ENCODE results near the gene LRRC7. TPM values are rescaled to one million over a fixed set of nuclear protein-coding genes. Genes with fewer than 3 reads are reported as not detected.

Gene LRRC7
- total and polyA plus RNA-seq, 7 donors = 0.33 to 1.2 (median 0.94) TPM; not detected in 2

DNA sequence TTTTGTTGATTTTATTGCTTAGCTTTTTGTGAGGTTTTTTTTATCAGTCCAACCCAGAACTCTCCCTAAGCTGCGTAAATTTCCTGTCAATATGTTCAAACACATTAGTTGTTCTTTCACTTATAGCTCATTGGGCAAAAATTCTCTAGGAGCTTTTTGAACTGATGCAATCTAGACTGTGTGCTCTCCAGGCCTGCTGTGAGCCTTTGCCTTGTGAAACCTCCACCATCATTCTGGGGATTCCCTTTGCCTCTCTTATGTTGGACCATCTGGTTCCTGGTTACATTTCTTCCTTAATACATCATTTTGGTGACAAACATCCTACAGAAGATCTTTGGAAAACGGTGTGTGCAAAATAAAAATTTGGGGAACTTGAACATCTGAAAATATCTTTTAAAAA, 247.2 kb downstream of the LRRC7 start:
- H3K9me3 ChIP-seq = no peaks in the 10 kb centered on the region
- intact Hi-C loops (cut with DNase I) = no loop called here
- 61 to 76% (median 71%) methylated on average over 2 of the region's 2 CpGs for WGBS, 3 donors
- DNase-seq = no peak
- no peaks in the 10 kb centered on the region for H3K27me3 ChIP-seq (ENCODE audit: insufficient read depth in 3 of 3, low read length in 2 of 3)
- H3K27ac ChIP-seq = no peak overlapping the region
- no peak for ATAC-seq
- no peaks in the 10 kb centered on the region for H3K36me3 ChIP-seq (ENCODE audit: insufficient read depth in 1 of 2, low read depth in 1 of 2)
- H3K4me1 ChIP-seq = no peaks in the 10 kb centered on the region
- H3K4me3 ChIP-seq = no peak overlapping the region
- TF ChIP-seq, protein P1, sequence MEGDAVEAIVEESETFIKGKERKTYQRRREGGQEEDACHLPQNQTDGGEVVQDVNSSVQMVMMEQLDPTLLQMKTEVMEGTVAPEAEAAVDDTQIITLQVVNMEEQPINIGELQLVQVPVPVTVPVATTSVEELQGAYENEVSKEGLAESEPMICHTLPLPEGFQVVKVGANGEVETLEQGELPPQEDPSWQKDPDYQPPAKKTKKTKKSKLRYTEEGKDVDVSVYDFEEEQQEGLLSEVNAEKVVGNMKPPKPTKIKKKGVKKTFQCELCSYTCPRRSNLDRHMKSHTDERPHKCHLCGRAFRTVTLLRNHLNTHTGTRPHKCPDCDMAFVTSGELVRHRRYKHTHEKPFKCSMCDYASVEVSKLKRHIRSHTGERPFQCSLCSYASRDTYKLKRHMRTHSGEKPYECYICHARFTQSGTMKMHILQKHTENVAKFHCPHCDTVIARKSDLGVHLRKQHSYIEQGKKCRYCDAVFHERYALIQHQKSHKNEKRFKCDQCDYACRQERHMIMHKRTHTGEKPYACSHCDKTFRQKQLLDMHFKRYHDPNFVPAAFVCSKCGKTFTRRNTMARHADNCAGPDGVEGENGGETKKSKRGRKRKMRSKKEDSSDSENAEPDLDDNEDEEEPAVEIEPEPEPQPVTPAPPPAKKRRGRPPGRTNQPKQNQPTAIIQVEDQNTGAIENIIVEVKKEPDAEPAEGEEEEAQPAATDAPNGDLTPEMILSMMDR (IDR thresholded peaks at IDR 0.05) = no peak

DNA sequence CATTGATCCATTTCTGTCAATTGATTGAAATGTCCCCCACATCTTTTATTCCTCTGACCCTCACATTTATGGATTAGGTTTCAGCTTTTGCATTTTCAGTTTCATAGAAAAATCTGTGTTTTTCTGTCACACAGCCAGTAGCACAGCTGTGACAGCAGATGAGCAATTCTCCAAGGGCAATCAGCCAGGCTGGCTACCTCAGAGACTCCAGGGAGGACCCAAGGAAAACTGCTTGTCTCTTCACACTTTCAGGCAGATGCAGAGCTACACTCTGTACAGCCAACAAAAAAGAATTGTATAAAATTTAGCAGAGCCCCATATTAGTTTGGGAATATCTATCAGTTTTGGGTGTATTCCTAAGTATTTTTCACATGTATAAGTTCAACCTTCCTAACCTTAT, 257.2 kb downstream of the LRRC7 start:
- no peaks in the 10 kb centered on the region for H3K9me3 ChIP-seq
- intact Hi-C loops (cut with DNase I) = no loop called here
- TF ChIP-seq, protein P1 (IDR thresholded peaks at IDR 0.05) = no peak
- H3K4me1 ChIP-seq = no peaks in the 10 kb centered on the region
- H3K27ac ChIP-seq = no peak overlapping the region
- ATAC-seq = peak in 2 of 4 donors; percentile 37 to 50
- H3K27me3 ChIP-seq (ENCODE audit: insufficient read depth in 3 of 3, low read length in 2 of 3) = no peaks in the 10 kb centered on the region
- no peaks in the 10 kb centered on the region for H3K36me3 ChIP-seq (ENCODE audit: insufficient read depth in 1 of 2, low read depth in 1 of 2)
- H3K4me3 ChIP-seq = no peak overlapping the region
- peak; percentile 14 to 65 for DNase-seq

DNA sequence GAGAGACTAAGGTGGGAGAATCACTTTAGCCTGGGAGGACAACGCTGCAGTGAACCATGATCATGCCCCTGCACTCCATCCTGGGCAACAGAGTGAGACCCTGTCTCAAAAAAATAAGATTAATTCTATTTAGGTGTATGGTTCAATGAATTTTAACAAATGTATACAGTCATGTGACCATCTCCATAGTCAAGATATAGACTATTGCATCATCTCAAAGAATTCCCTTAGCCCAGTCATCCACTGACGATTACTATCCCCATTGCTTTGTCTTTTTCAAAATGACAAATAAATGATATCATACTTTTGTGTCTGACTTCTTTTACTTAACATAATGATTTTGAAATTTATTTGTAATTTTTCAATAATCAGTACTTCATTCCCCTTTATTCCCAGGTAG, 260.0 kb downstream of the LRRC7 start:
- Histone ChIP-seq H3K27me3 (ENCODE audit: insufficient read depth in 3 of 3, low read length in 2 of 3) (no peaks in the 10 kb centered on the region), H3K36me3 (ENCODE audit: insufficient read depth in 1 of 2, low read depth in 1 of 2) (no peaks in the 10 kb centered on the region), H3K27ac (no peak overlapping the region), H3K9me3 (no peaks in the 10 kb centered on the region), H3K4me3 (no peak overlapping the region), H3K4me1 (no peaks in the 10 kb centered on the region)
- ATAC-seq (no peak), DNase-seq (no peak)
- intact Hi-C loops (cut with DNase I) = no loop called here
- 88 to 95% (median 90%) methylated on average over 2 of the region's 2 CpGs for WGBS, 3 donors
- TF ChIP-seq, protein P1 (IDR thresholded peaks at IDR 0.05) = no peak

DNA sequence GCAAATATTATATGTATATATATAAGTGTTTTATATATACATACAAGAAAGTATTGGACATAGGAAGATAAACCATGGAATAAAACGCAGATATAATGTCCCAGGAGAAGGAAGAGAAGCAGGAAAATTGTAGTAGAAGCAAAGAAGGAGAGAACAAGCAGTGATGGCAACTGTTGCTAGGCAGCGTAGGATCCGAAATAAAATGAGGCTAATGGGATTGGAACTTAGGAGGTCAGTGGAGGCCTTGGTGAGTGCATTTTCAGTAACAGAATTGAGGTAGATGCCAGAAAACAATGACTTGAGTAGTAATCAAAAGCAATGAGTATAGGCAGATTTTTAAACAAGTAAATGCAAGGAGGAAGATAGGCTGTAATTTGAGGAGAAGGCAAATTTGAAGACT, 265.8 kb downstream of the LRRC7 start:
- H3K27ac ChIP-seq = no peak overlapping the region
- H3K4me3 ChIP-seq = no peak overlapping the region
- no peaks in the 10 kb centered on the region for H3K9me3 ChIP-seq
- H3K27me3 ChIP-seq (ENCODE audit: insufficient read depth in 3 of 3, low read length in 2 of 3) = no peaks in the 10 kb centered on the region
- 74 to 82% (median 81%) methylated on average over 3 of the region's 3 CpGs for WGBS, 3 donors
- DNase-seq (no peak), ATAC-seq (no peak)
- no peaks in the 10 kb centered on the region for H3K4me1 ChIP-seq
- no peaks in the 10 kb centered on the region for H3K36me3 ChIP-seq (ENCODE audit: insufficient read depth in 1 of 2, low read depth in 1 of 2)
- intact Hi-C loops (cut with DNase I) = no loop called here
- TF ChIP-seq, protein P1 (IDR thresholded peaks at IDR 0.05) = no peak

DNA sequence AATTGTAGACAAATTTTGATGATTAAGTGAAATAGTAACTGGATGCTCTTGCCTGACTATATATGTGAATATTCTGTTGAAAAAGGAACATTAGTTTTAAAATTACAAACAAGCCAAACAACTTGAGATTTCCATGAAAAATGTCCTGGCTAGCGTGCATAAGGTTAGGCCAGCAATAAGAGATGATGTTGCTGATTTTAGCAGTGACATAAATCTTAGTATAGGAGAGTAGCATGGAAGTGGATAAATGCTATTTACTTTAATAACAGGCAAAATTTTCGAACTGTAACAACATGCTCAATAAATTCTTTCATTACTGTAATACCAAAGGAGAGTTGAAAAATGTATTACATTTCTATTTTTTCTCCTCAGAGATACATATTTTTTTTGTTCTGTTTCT, 266.6 kb downstream of the LRRC7 start:
- no peak for DNase-seq
- H3K36me3 ChIP-seq (ENCODE audit: insufficient read depth in 1 of 2, low read depth in 1 of 2) = no peaks in the 10 kb centered on the region
- no peaks in the 10 kb centered on the region for H3K9me3 ChIP-seq
- intact Hi-C loops (cut with DNase I) = no loop called here
- TF ChIP-seq, protein P1 (IDR thresholded peaks at IDR 0.05) = no peak
- no peak overlapping the region for H3K27ac ChIP-seq
- H3K27me3 ChIP-seq (ENCODE audit: insufficient read depth in 3 of 3, low read length in 2 of 3) = no peaks in the 10 kb centered on the region
- H3K4me1 ChIP-seq = no peaks in the 10 kb centered on the region
- WGBS, 3 donors = 54 to 61% (median 56%) methylated on average over 2 of the region's 2 CpGs
- no peak overlapping the region for H3K4me3 ChIP-seq
- no peak for ATAC-seq

All from psoas muscle (tissue), 8 donors.